Mucosa of rectum (tissue), 2 donors: ENCODE data around the gene PAPLN.

Experiments used
- H3K27ac ChIP-seq, 2 donors: one replicate each; pipeline ENCODE4 v1.7.0; 2013; ENCODE audit warnings: inconsistent platforms in 2 of 2, low read depth in 2 of 2, low read length in 2 of 2
- H3K27me3 ChIP-seq, 2 donors: one replicate each; pipeline ENCODE4 v1.7.0; 2013; ENCODE audit warnings: low read length in 2 of 2; ENCODE audit not compliant: control insufficient read depth in 2 of 2, insufficient read depth in 2 of 2
- H3K36me3 ChIP-seq, 2 donors: one replicate each; pipeline ENCODE4 v1.7.0; 2013; ENCODE audit warnings: low read length in 2 of 2; ENCODE audit not compliant: control insufficient read depth in 2 of 2, insufficient read depth in 2 of 2
- H3K4me1 ChIP-seq, 2 donors: one replicate each; pipeline ENCODE4 v1.7.0; 2013; ENCODE audit warnings: low read length in 2 of 2, mild to moderate bottlenecking in 1 of 2; ENCODE audit not compliant: control insufficient read depth in 2 of 2, insufficient read depth in 2 of 2
- H3K4me3 ChIP-seq, 2 donors: one replicate each; pipeline ENCODE4 v1.7.0; 2013; ENCODE audit warnings: low read length in 2 of 2
- H3K9ac ChIP-seq, 2 donors: one replicate each; pipeline ENCODE4 v1.7.0; 2013; ENCODE audit warnings: low read length in 2 of 2, low read depth in 1 of 2, mild to moderate bottlenecking in 1 of 2
- H3K9me3 ChIP-seq, 2 donors: one replicate each; pipeline ENCODE4 v1.7.0; 2013; ENCODE audit warnings: low read length in 2 of 2; ENCODE audit not compliant: control insufficient read depth in 2 of 2
- donor health status: healthy.
- donor health status: Normal muscosa, but diverticular disease.

The PAPLN gene

DNA sequence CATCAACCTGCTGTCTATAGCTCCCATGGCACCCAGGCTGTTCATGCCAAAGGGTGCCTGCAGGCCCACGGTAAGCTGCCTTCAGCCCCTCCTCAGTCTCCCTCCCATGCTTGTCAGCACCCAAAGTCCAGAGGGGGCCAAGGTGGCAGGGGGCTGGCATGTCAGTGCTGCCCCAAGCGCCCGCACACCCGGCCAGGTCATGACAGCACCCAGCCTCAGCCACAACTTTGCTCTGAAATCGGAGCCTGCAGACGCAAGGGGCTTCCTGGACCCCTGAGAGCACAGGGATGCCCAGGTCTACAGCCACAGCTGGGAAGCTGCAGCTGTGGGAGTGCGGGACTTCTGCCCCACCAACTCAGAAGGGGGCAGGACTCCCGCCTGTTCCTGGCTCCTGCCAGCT lies 28.5 kb upstream of the PAPLN start:
- Histone ChIP-seq H3K9ac (no peak overlapping the region), H3K9me3 (no peaks in the 10 kb centered on the region), H3K27me3 (no peaks in the 10 kb centered on the region), H3K36me3 (peaks cover 71 to 73% of the 10 kb centered on the region in 2 donors), H3K4me3 (no peak overlapping the region), H3K4me1 (no peaks in the 10 kb centered on the region), H3K27ac (no peak overlapping the region)

DNA sequence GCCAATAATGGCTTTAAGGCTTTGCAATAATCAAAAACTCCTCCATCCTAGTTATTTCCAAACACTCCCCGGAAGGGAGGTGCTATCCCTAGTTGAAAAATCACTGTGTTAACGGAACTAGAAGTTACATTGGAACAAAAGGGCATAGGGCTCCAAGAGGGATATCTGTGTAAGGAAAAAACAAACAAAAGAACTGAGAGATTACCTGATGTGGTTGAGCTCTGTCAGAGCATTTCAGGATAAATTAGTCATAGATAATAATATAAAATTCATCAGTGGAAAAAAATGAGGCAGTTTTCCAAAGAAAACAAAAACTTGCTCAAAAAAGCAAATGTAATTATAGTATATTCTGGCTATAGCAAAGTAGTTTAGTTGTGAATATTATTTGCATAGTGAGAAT lies 27.4 kb upstream of the PAPLN start:
- Histone ChIP-seq H3K9ac (no peak overlapping the region), H3K4me1 (no peaks in the 10 kb centered on the region), H3K9me3 (no peaks in the 10 kb centered on the region), H3K4me3 (no peak overlapping the region), H3K27ac (no peak overlapping the region), H3K36me3 (peaks cover 77 to 78% of the 10 kb centered on the region in 2 donors), H3K27me3 (no peaks in the 10 kb centered on the region)

DNA sequence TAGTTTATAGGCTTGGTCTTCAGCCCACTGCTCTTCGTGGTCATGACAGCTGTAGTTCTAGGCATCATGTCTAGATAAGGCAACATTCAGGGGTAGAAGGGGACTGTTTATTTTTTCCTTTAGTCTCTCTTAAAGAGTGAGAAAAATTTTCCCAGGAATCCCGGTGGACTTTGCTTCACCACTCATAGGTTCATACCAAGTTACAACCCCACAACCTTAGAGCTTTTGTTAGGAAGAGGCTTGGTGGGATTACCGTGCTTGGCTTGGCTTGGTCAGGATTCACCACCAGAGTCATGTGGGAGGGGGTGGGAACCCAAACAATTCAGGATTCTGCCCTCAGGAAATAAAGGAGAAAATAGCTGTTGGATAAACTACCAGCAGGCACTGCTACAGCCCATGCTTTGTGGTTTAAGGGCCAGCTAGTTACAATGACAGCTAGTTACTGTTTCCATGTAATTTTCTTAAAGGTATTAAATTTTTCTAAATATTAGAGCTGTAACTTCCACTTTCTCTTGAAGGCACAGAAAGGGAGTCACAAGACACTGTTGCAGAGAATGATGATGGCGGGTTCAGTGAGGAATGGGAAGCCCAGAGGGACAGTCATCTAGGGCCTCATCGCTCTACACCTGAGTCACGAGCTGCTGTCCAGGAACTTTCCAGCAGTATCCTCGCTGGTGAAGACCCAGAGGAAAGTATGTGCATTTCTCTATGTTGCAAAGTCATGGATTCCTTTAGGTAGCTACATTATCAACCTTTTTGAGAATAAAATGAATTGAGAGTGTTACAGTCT lies 25.9 kb upstream of the PAPLN start:
- Histone ChIP-seq H3K9ac (no peak overlapping the region), H3K9me3 (no peaks in the 10 kb centered on the region), H3K4me3 (no peak overlapping the region), H3K36me3 (peaks cover 72 to 76% of the 10 kb centered on the region in 2 donors), H3K4me1 (no peaks in the 10 kb centered on the region), H3K27ac (no peak overlapping the region), H3K27me3 (no peaks in the 10 kb centered on the region)

DNA sequence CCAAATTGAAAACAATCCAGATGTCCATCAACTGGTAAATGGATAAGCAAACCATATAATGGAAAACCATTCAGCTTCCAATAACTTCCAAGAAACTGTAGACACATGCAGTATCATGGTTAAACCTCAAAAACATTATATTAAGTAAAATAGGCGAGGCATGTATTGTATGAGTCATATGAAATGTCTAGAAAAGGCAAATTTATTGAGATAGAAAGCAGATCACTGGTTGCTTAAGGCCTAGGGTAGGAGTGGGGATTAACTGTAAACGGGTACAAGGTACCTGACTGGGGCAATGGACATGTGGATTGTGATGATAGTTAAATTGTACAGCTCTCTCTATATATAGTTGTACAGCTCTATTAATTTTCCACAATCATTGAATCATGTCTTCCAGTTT lies 21.3 kb upstream of the PAPLN start:
- H3K36me3 ChIP-seq = peaks cover 62 to 74% of the 10 kb centered on the region in 2 donors

DNA sequence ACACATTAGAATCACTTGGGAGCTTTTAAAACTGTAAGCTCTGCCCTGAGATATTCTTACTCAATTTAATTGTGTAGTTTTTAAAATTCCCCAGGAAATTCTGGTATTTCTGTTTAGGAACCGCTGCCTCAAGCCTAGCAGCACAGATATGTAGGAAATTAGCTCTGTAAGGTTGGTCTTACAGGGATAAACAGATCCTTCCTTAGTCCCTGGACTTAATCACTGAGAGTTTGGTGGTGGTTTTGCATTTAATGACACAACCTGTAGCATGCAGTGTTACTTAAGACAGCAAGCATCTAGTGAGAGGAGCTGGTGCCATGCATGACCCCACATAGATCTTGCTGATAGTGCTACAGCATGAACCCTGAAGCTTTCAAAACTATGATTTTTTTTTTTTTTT lies 19.9 kb upstream of the PAPLN start:
- Histone ChIP-seq H3K4me3 (no peak overlapping the region), H3K9ac (no peak overlapping the region), H3K9me3 (no peaks in the 10 kb centered on the region), H3K4me1 (no peaks in the 10 kb centered on the region), H3K27ac (no peak overlapping the region), H3K27me3 (no peaks in the 10 kb centered on the region), H3K36me3 (peaks cover 51 to 68% of the 10 kb centered on the region in 2 donors)

More for the DNA sequence above, 21.3 kb upstream of the PAPLN start:
- Histone ChIP-seq H3K4me1 (no peaks in the 10 kb centered on the region), H3K9ac (no peak overlapping the region), H3K9me3 (no peaks in the 10 kb centered on the region), H3K27me3 (no peaks in the 10 kb centered on the region), H3K4me3 (no peak overlapping the region), H3K27ac (no peak overlapping the region)

DNA sequence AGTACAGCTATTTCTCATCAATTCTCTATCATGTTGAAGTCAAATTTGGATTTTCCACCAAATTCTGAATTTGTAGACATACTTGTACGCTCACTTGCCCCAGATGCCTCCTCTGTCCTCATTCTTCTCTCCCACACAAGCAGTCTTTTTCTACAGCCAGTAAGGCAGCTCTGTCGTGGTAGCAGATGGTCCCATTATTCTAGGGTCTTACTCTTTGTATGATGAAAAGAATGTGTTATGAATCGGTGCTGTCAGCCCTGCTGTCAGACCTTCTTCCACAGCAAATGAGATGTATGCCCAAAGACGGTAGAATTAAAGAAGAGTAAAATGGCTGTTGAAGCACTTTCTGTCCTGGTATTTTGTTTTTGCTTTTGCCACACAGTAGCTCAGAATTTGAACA lies 17.2 kb upstream of the PAPLN start:
- Histone ChIP-seq H3K4me3 (no peak overlapping the region), H3K9me3 (no peaks in the 10 kb centered on the region), H3K4me1 (no peaks in the 10 kb centered on the region), H3K27me3 (no peaks in the 10 kb centered on the region), H3K27ac (no peak overlapping the region), H3K36me3 (peaks cover 42 to 59% of the 10 kb centered on the region in 2 donors), H3K9ac (no peak overlapping the region)

DNA sequence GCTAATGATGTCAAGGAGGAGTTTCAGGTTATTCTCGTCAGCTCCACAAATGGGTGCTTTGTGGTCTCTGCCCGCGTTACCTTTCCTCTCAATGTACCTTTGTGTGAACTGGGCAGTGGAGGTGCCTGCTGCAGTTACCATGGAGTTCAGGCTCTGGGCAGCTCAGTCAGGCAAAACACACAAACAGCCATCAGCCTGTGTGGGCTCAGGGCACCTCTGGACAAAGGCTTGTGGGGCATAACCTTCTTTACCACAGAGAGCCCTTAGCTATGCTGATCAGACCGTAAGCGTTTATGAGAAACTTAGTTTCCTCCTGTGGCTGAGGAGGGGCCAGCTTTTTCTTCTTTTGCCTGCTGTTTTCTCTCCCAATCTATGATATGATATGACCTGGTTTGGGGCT lies 16.7 kb upstream of the PAPLN start:
- Histone ChIP-seq H3K36me3 (peaks cover 40 to 58% of the 10 kb centered on the region in 2 donors), H3K9me3 (no peaks in the 10 kb centered on the region), H3K27ac (no peak overlapping the region), H3K4me1 (no peaks in the 10 kb centered on the region), H3K27me3 (no peaks in the 10 kb centered on the region), H3K9ac (no peak overlapping the region), H3K4me3 (no peak overlapping the region)

DNA sequence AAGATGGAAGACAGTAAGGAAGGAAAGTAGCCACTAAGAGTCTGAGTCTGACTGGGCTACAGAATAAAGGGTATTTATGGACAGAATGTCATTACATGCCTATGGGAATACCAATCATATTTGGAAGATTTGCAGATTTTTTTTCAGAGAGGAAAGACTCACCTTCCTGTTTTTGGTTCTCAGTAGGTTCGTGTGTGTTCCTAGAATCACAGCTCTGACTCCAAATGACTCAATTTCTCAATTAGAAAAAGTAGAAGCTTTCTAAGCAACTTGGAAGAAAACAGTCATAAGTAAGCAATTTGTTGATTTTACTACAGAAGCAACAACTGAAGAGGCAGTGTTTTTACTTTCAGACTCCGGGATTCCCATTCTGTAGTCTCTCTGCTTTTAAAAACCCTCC lies 15.4 kb upstream of the PAPLN start:
- Histone ChIP-seq H3K27me3 (no peaks in the 10 kb centered on the region), H3K4me1 (no peaks in the 10 kb centered on the region), H3K9me3 (no peaks in the 10 kb centered on the region), H3K9ac (no peak overlapping the region), H3K36me3 (peaks cover 35 to 53% of the 10 kb centered on the region in 2 donors), H3K27ac (no peak overlapping the region), H3K4me3 (no peak overlapping the region)

DNA sequence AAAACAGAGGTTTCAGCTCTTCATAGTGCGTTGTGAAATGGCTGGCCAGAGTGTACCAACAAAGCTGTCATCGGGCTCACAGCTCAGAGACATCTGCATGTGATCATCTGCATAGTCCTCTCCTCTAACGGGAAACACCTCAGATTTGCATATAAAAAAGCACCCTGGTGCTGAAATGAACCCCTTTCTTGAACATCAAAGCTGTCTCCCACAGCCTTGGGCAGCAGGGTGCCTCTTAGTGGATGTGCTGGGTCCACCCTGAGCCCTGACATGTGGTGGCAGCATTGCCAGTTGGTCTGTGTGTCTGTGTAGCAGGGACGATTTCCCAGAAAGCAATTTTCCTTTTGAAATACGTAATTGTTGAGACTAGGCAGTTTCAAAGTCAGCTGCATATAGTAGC lies 14.3 kb upstream of the PAPLN start:
- no peaks in the 10 kb centered on the region for H3K27me3 ChIP-seq
- no peak overlapping the region for H3K9ac ChIP-seq
- no peak overlapping the region for H3K4me3 ChIP-seq
- no peaks in the 10 kb centered on the region for H3K4me1 ChIP-seq
- H3K36me3 ChIP-seq = peaks cover 29 to 46% of the 10 kb centered on the region in 2 donors
- no peaks in the 10 kb centered on the region for H3K9me3 ChIP-seq
- H3K27ac ChIP-seq = no peak overlapping the region

DNA sequence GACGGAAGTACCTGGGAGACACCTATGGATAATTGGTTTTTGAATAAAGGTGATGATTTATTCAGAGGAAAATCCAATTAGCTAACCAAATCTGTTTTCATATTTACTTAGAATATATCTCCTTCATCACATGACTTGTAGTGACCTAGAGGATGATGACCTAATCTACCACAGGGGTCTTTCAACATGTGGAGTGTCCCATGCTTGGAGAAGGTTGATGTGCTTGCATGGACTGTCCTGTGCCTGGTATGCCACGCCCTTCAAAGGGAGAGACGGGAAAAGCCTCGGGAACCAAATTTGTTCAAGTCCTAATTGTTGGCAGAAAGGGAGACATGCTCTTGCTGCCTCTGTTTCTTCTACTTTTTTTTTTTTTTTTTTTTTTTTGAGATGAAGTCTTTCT lies 11.8 kb upstream of the PAPLN start:
- H3K27ac ChIP-seq = no peak overlapping the region
- no peaks in the 10 kb centered on the region for H3K27me3 ChIP-seq
- H3K4me1 ChIP-seq = peaks cover 0 to 8% of the 10 kb centered on the region in 2 donors
- H3K36me3 ChIP-seq = peaks cover 19 to 24% of the 10 kb centered on the region in 2 donors
- H3K9ac ChIP-seq = no peak overlapping the region
- H3K4me3 ChIP-seq = no peak overlapping the region
- no peaks in the 10 kb centered on the region for H3K9me3 ChIP-seq
